ENCODE measurements around the gene MRPL18.
"Not testable (repeated sequence)": the region's sequence is repeated elsewhere in the genome, so short reads cannot be mapped to it uniquely, and the experiment has no call there.

MRPL18 gene

DNA sequence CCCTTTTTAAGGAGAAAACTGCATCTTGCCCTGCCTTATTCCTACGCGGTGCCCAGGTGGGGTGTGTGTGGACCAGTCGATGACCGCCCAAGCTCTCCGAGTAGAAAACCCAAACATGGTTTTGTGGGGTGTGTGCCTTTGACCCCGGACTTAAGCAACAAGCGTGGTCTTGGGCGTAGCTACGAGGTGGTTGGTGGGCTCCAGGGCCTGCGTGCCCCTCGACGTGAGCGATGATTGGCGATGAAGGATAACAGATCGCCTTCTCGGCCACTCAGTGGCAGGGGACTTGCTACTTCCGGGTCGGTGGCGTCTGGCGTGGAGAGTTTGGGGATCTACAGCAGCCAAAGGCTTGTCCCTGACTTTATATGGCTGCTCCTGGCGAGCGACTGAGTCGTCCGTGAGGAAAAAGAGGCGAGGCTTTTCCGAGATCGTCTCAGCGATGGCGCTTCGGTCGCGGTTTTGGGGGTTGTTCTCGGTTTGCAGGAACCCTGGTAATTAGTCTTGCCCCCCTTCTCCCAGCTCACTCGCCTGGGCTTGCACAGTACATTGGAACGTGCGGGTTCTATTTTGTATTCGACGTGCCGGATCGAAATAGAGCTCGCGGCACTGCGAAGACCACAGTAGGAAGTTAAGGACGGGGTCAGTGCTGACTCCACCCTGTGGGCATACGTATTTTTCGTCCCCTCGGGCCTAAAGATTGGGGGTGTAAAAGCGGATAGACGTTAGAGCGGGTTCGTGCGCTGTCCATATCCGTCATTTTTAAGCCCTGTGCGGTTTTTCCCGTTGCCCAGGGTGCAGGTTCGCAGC, at the start of gene MRPL18:
MRPL18 (plus strand) TSS at position 319 of the 807 bp plus-strand sequence; CDS start at position 440, 121 bp downstream.
- H3K4me3 ChIP-seq (ENCODE audit: low read depth, low read length) = peak within 1 kb of the TSS; percentile 67
- TF ChIP-seq, protein P1, sequence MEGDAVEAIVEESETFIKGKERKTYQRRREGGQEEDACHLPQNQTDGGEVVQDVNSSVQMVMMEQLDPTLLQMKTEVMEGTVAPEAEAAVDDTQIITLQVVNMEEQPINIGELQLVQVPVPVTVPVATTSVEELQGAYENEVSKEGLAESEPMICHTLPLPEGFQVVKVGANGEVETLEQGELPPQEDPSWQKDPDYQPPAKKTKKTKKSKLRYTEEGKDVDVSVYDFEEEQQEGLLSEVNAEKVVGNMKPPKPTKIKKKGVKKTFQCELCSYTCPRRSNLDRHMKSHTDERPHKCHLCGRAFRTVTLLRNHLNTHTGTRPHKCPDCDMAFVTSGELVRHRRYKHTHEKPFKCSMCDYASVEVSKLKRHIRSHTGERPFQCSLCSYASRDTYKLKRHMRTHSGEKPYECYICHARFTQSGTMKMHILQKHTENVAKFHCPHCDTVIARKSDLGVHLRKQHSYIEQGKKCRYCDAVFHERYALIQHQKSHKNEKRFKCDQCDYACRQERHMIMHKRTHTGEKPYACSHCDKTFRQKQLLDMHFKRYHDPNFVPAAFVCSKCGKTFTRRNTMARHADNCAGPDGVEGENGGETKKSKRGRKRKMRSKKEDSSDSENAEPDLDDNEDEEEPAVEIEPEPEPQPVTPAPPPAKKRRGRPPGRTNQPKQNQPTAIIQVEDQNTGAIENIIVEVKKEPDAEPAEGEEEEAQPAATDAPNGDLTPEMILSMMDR (IDR thresholded peaks at IDR 0.05; ENCODE audit: borderline replicate concordance, insufficient read depth, low read depth, low read length) = no peak

DNA sequence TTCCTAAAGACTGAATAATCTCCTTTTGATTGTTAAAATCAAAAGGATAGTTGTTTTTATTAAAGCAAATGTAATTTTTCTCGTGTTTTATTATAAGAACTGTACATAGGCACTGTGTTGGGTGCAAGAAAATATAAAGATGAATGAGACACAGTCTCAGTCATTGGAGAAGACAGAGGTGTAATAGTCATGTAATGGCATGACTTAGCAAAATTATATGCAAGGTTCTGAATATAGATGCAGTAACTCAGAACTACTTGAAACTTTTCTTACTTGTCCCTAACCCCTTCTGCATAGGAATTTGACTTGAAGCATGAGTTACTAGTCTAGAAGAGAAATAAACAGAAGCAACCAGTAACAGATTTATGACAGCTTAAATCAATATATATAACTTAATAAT, 48.1 kb upstream of the MRPL18 start:
- H3K4me3 ChIP-seq (ENCODE audit: low read depth, low read length) = no peak overlapping the region
- TF ChIP-seq, protein P1 (IDR thresholded peaks at IDR 0.05; ENCODE audit: borderline replicate concordance, insufficient read depth, low read depth, low read length) = no peak

DNA sequence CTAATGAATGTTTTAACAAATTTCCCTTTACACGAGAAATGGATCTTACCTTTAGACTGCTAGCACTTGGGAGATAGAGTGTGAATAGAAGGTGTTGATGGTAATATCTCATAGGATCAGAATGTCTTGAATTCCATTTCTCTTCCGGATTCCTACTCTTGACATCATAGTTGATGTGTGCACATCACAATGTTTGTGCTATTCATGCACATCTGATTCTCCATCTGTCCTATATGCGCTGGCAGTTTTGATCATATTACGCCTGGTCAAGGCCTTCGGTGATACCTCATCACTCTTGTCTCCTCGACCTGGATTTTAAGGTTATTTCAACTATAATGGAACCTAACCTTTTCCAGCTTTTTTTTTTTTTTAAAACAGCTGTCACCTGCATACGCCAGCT, 45.2 kb upstream of the MRPL18 start:
- no peak overlapping the region for H3K4me3 ChIP-seq (ENCODE audit: low read depth, low read length)
- TF ChIP-seq, protein P1 (IDR thresholded peaks at IDR 0.05; ENCODE audit: borderline replicate concordance, insufficient read depth, low read depth, low read length) = no peak

DNA sequence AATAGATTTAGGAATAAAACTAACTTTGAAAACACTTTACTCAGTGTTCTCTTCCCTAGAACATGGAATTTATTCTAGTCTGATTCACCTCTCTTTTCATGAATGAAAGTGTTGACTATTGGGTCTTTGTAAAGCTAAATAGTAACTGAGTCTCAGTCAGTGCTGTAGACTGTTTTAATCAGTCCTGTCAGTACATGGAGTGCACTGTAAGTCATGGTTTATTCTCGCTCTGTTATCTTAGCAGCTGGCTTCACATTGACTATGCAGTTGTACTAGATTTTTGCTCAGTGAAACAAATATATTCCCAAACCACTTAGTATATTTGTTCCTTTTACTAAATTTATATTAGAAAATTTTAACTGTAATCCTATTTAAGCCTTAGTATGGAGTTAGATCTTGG, 43.5 kb upstream of the MRPL18 start:
- TF ChIP-seq, protein P1 (IDR thresholded peaks at IDR 0.05; ENCODE audit: borderline replicate concordance, insufficient read depth, low read depth, low read length) = no peak

DNA sequence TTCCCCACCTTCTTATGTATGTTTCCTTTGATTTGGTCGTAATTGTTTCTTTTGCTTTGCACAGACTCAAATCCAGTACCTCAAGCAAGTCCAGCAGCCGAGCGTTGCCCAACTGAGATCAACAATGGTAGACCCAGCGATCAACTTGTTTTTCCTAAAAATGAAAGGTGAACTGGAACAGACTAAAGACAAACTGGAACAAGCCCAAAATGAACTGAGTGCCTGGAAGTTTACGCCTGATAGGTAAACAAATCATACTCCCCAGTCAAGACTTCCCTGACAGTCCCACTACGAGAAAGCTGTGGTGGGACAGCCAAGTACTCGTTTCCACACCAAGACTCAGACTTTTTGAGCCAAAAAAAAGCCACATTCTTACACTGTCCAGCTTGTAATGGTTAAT, 42.1 kb upstream of the MRPL18 start:
- not testable (repeated sequence) for H3K4me3 ChIP-seq (ENCODE audit: low read depth, low read length)

More for the DNA sequence above, 43.5 kb upstream of the MRPL18 start:
- H3K4me3 ChIP-seq (ENCODE audit: low read depth, low read length) = no peak overlapping the region

DNA sequence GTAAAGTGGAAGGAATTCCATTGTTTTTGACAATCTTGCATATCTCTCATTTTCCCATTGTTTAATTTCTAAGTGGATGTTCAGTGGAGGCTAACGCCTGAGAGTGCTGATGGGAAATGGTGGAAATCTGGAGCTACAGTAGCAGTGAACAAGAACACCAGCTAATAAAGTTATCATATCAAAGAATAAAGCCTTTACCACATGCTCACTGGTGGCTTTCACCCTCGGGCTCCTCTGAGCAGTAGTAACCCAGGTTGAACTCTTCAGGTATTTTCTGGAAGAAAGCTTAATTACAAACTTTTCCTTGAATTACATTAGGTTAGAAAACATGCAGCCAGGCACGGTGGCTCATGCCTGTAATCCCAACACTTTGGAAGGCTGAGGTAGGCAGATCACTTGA, 38.8 kb upstream of the MRPL18 start:
- no peak overlapping the region for H3K4me3 ChIP-seq (ENCODE audit: low read depth, low read length)
- TF ChIP-seq, protein P1 (IDR thresholded peaks at IDR 0.05; ENCODE audit: borderline replicate concordance, insufficient read depth, low read depth, low read length) = no peak

DNA sequence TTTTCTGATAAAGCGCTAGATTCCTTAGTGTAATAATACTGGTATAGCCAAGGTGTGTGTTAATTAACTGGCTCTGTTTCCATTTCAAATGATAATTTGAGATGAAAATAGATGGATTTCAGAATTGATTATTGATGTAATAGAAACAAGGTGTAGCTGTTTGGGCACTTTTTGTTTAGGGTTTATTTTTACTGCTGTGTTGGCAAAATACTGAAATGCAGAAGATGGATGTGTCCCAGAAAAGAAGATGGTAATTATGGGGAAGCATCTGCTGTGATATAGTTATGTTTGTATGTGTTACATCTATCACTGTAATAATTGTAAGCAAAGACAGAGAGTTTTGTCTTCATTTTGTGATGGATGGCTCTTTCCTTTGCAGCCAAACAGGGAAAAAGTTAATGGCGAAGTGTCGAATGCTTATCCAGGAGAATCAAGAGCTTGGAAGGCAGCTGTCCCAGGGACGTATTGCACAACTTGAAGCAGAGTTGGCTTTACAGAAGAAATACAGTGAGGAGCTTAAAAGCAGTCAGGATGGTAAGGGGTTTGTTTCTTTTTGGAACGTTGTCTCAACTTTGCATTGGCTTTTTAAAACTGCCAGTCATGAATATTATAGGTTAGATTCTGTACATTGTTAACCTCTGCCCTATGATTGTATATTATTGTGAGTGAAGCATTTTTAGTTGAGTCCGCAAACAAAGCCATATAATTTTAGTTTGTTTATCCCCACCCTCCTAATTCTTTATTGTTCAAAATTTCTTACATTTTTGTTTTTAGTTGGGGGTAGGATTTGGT, 37.0 kb upstream of the MRPL18 start:
- TF ChIP-seq, protein P1 (IDR thresholded peaks at IDR 0.05; ENCODE audit: borderline replicate concordance, insufficient read depth, low read depth, low read length) = no peak
- H3K4me3 ChIP-seq (ENCODE audit: low read depth, low read length) = no peak overlapping the region

Measured in GM12875 (cell line).